ENCODE measurements around the gene GALNT2. TPM values are rescaled to one million over a fixed set of nuclear protein-coding genes. Genes with fewer than 3 reads are reported as not detected.

GALNT2 gene
- total and polyA plus RNA-seq, 2 of the 13 experiments (the other 11 are each of a cell fraction or from before 2014, with no cell fraction given), result 39.3 to 39.6 TPM

- peak; percentile 90; the same call in 1 of the 2 replicates for TF ChIP-seq TFAP4 (IDR thresholded peaks at IDR 0.05; ENCODE audit: borderline replicate concordance, low read depth)
- TF ChIP-seq DPF2 (CRISPR knock-in tag; IDR thresholded peaks at IDR 0.05; ENCODE audit: borderline replicate concordance, low read depth), result peak; percentile 75
- no peak for TF ChIP-seq ZSCAN31 (CRISPR knock-in tag; IDR thresholded peaks at IDR 0.05; ENCODE audit: low read depth)
- TF ChIP-seq TEAD3 (CRISPR knock-in tag; optimal IDR thresholded peaks at IDR 0.05; ENCODE audit: borderline replicate concordance), result peak; percentile 88
- no peak for TF ChIP-seq RBM39 (IDR thresholded peaks at IDR 0.05; ENCODE audit: low read depth, low read length, poor library complexity, severe bottlenecking)
- TF ChIP-seq RELA (CRISPR knock-in tag; IDR thresholded peaks at IDR 0.05), result no peak
- peak; percentile 54; the same call in 1 of the 2 replicates for TF ChIP-seq SIX1 (CRISPR knock-in tag; IDR thresholded peaks at IDR 0.05; ENCODE audit: borderline replicate concordance)
- 0 out of 2 replicates have a peak, but pooled peaks have one; percentile 40 for TF ChIP-seq ZNF780A (CRISPR knock-in tag; IDR thresholded peaks at IDR 0.05)
- no peak for TF ChIP-seq ZNF383 (CRISPR knock-in tag; IDR thresholded peaks at IDR 0.05; ENCODE audit: borderline replicate concordance)
- TF ChIP-seq TEF (CRISPR knock-in tag; IDR thresholded peaks at IDR 0.05), result no peak
- peak; percentile 49 for TF ChIP-seq PATZ1 (CRISPR knock-in tag; IDR thresholded peaks at IDR 0.05)
- TF ChIP-seq ZNF589 (CRISPR knock-in tag; conservative IDR thresholded peaks at IDR 0.05), result no peak; the same call in 1 of the 2 replicates
- no peak for TF ChIP-seq SKI (IDR thresholded peaks at IDR 0.05; ENCODE audit: partially characterized antibody)
- TF ChIP-seq ZNF775 (CRISPR knock-in tag; IDR thresholded peaks at IDR 0.05; ENCODE audit: borderline replicate concordance), result no peak
- TF ChIP-seq ZNF292 (CRISPR knock-in tag; IDR thresholded peaks at IDR 0.05; ENCODE audit: borderline replicate concordance, low read depth), result no peak
- no peak for TF ChIP-seq ZBTB10 (CRISPR knock-in tag; IDR thresholded peaks at IDR 0.05; ENCODE audit: borderline replicate concordance)
- TF ChIP-seq TFDP2 (CRISPR knock-in tag; IDR thresholded peaks at IDR 0.05), result no peak
- TF ChIP-seq AGO2 (optimal IDR thresholded peaks at IDR 0.05; ENCODE audit: low read depth, low read length), result no peak
- TF ChIP-seq E2F1 (CRISPR knock-in tag; IDR thresholded peaks at IDR 0.05), result no peak
These were observed 39.0 kb downstream of the GALNT2 start (continued) for GRCh38 chr1:230105754-230106625.

Measured in HepG2 (cell line).